ENCODE data around the gene RPLP2. TPM values are rescaled to one million over a fixed set of nuclear protein-coding genes. Genes with fewer than 3 reads are reported as not detected.
A peak's percentile ranks its signal among the peaks of the same experiment; 100 is the strongest.

RPLP2 gene
- total RNA-seq, 5 donors from 2014 or later (not counting 1 experiment from before 2014, with no cell fraction given), result 4,736 to 5,826 (median 5,260) TPM

DNA sequence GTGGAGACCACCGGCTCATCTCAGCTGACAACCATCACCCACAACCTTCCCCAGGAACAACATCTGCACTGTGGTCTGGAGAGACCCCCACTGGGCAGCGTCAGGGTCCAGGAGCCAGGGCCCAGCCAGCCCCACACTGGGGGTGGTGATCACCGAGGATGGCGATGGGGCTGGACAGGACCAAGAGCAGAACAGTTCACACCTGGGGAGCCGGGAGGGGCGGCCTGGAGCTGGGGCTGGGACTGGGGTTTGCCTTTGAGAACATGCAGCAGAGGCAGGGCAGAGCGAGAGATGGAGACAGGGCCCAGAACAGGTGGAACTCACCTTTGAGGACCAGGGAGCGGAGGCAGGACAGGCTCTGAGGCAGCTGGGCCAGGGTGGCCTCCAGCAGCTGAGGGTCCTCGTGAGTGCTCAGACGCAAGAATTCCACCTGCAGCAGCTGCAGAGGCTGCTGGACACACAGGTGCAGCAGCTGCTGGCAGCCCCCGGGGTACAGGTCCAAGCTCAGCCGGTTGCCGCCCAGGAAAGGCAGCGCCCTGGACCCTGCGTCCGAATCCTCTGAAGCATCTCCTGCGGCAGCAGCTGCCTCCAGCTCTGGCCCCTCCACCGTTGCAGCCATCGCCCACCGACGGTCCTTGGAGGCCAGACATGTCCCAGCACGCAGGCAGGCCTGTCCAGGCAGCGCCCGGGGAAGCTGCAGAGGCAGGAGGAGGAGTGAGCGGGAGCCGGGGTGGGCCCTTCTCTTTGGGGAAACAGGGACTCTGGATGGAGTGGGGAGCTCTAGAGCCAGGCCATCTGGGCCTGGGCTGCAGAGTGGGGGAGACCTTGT lies 5.8 kb upstream of the RPLP2 start:
- 67% methylated on average over 25 of the region's 26 CpGs for WGBS (ENCODE audit: insufficient coverage)
- Mint-ChIP-seq H3K27ac (peak overlapping the region; percentile 76), H3K36me3 (no peaks in the 10 kb centered on the region), H3K9me3 (no peaks in the 10 kb centered on the region), H3K27me3 (no peaks in the 10 kb centered on the region), H3K4me1 (peaks cover 12 to 23% (median 19%) of the 10 kb centered on the region in 3 donors), H3K4me3 (peak overlapping the region; percentile 76 to 89 (median 76))
- CTCF ChIA-PET, result no interaction called here
- H3K9me3 ChIP-seq, result no peaks in the 10 kb centered on the region
- peaks cover 9 to 21% of the 10 kb centered on the region in 2 donors for H3K36me3 ChIP-seq (ENCODE audit: control insufficient read depth in 2 of 2, extremely low read depth in 1 of 2, insufficient read depth in 1 of 2, low read length in 1 of 2)
- H3K27me3 ChIP-seq (replicated peaks in 1 of 2; ENCODE audit: control insufficient read depth in 2 of 2, extremely low read depth in 1 of 2, insufficient read depth in 2 of 2, low read length in 1 of 2), result no peaks in the 10 kb centered on the region
- peak overlapping the region; percentile 70 for H3K27ac ChIP-seq (ENCODE audit: low read length)
- ATAC-seq (replicated peaks in 1 of 4), result no peak
- DNase-seq, result no peak
- POLR2A ChIA-PET, result interaction anchor here in 1 of 2 donors (0.6 kb wide), 1 partner anchor 10 kb away, joined by 3 read pairs; no protein-coding TSS in a partner anchor
- peaks cover 15 to 43% of the 10 kb centered on the region in 2 experiments for H3K4me1 ChIP-seq (ENCODE audit: control insufficient read depth in 1 of 2, extremely low read depth in 1 of 2, insufficient read depth in 2 of 2, low read length in 2 of 2)
- H3K4me3 ChIP-seq (ENCODE audit: control insufficient read depth in 1 of 2, extremely low read depth in 1 of 2, low read length in 1 of 2), result peak overlapping the region; percentile 70 to 86

DNA sequence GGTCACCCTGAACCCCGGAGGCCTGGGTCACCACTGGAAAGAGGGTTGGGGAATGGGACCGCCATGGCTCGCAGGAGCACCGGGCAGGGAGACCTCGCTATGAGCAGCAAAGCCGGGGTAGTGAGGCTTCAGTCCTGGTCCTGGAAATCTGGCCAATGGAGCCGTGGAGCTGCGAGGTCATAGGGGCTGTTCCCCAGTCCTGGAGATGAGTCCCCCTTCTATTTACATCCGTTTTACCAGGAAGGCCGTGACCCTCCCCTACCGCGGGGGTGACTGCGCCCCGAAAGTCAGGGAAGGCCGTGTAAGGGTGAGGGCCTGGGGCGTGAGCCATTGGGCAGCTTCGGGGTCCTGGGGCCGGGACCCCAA lies 5.2 kb upstream of the RPLP2 start:
- Mint-ChIP-seq H3K4me1 (peaks cover 15 to 25% (median 20%) of the 10 kb centered on the region in 3 donors), H3K4me3 (peak overlapping the region; percentile 76 to 89 (median 76)), H3K27me3 (no peaks in the 10 kb centered on the region), H3K9me3 (no peaks in the 10 kb centered on the region), H3K36me3 (no peaks in the 10 kb centered on the region), H3K27ac (peak overlapping the region; percentile 76)
- ChIA-PET POLR2A (interaction anchor here in 1 of 2 donors (0.6 kb wide), 1 partner anchor 9 kb away, joined by 3 read pairs; no protein-coding TSS in a partner anchor), CTCF (no interaction called here)
- no peaks in the 10 kb centered on the region for H3K9me3 ChIP-seq
- no peaks in the 10 kb centered on the region for H3K27me3 ChIP-seq (replicated peaks in 1 of 2; ENCODE audit: control insufficient read depth in 2 of 2, extremely low read depth in 1 of 2, insufficient read depth in 2 of 2, low read length in 1 of 2)
- DNase-seq (no peak), ATAC-seq (replicated peaks in 1 of 4) (no peak)
- peak overlapping the region; percentile 70 for H3K27ac ChIP-seq (ENCODE audit: low read length)
- peaks cover 15 to 45% of the 10 kb centered on the region in 2 experiments for H3K4me1 ChIP-seq (ENCODE audit: control insufficient read depth in 1 of 2, extremely low read depth in 1 of 2, insufficient read depth in 2 of 2, low read length in 2 of 2)
- peaks cover 9 to 19% of the 10 kb centered on the region in 2 donors for H3K36me3 ChIP-seq (ENCODE audit: control insufficient read depth in 2 of 2, extremely low read depth in 1 of 2, insufficient read depth in 1 of 2, low read length in 1 of 2)
- peak overlapping the region; percentile 70 to 86 for H3K4me3 ChIP-seq (ENCODE audit: control insufficient read depth in 1 of 2, extremely low read depth in 1 of 2, low read length in 1 of 2)
- 8% methylated on average over 13 of the region's 18 CpGs for WGBS (ENCODE audit: insufficient coverage)

DNA sequence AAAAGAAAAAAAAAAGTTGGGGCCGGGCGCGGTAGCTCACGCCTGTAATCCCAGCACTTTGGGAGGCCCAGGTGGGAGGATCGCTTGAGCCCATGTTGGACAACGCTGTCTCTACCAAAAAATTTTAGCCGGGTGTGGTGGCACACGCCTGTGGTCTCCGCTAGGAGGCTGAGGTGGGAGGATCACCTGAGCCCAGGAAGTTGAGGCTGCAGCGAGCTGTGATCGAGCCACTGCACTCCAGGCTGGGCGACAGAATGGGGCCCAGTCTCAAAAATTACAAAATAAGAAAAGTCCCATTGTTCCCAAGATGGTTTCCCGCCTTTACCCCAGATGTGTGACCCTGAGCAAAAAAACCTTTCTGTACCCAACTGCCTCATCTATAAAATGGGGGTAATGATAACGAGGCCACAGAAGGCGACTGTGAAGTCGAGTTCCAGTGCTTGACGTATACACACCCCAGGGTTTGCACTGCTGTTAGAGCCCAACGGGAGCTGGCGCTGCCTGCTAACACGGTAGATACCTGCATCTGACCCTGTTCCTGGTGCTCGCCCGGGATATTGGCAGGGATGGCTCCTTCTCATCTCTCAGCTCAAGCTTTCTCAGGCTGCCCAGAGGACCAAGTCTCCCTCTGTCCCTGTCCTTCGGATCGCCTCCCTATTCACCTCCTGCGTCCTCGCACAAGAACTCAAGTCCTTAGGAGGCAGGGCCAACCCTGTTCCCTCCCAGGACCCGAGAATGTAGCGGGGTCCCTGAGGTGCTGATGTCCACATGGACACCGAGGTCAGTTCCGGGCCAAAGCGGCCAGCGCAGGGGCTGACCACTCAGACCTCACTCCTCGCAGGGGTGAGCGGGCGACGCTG lies 1.1 kb upstream of the RPLP2 start:
- Histone ChIP-seq H3K4me3 (ENCODE audit: control insufficient read depth in 1 of 2, extremely low read depth in 1 of 2, low read length in 1 of 2) (peak overlapping the region; percentile 85 to 97), H3K27ac (ENCODE audit: low read length) (peak overlapping the region; percentile 97), H3K9me3 (no peaks in the 10 kb centered on the region), H3K27me3 (replicated peaks in 1 of 2; ENCODE audit: control insufficient read depth in 2 of 2, extremely low read depth in 1 of 2, insufficient read depth in 2 of 2, low read length in 1 of 2) (no peaks in the 10 kb centered on the region), H3K4me1 (ENCODE audit: control insufficient read depth in 1 of 2, extremely low read depth in 1 of 2, insufficient read depth in 2 of 2, low read length in 2 of 2) (peaks cover 23 to 54% of the 10 kb centered on the region in 2 experiments), H3K36me3 (ENCODE audit: control insufficient read depth in 2 of 2, extremely low read depth in 1 of 2, insufficient read depth in 1 of 2, low read length in 1 of 2) (peaks cover 19 to 26% of the 10 kb centered on the region in 2 donors)
- Mint-ChIP-seq H3K36me3 (peaks cover 17% of the 10 kb centered on the region), H3K27me3 (no peaks in the 10 kb centered on the region), H3K9me3 (no peaks in the 10 kb centered on the region), H3K27ac (peak overlapping the region; percentile 94 to 99), H3K4me1 (peaks cover 40 to 46% (median 42%) of the 10 kb centered on the region in 3 donors), H3K4me3 (peak overlapping the region; percentile 89 to 91 (median 89))
- CTCF ChIA-PET, result interaction anchor here (0.5 to 1.8 kb wide), 2 partner anchors 11 to 29 kb away, joined by 4 to 6 read pairs; no protein-coding TSS in a partner anchor
- ATAC-seq (replicated peaks in 1 of 4), result peak in 2 of 4 experiments; percentile 0 to 1
- POLR2A ChIA-PET, result interaction anchor here in 1 of 2 donors (0.8 kb wide), 1 partner anchor 10 kb away, joined by 3 read pairs; the partner anchor contains the start of gene PNPLA2
- peak in 4 of 35 experiments; percentile 22 to 57 (median 34) for DNase-seq
- WGBS (ENCODE audit: insufficient coverage), result 17% methylated on average over 27 of the region's 36 CpGs

DNA sequence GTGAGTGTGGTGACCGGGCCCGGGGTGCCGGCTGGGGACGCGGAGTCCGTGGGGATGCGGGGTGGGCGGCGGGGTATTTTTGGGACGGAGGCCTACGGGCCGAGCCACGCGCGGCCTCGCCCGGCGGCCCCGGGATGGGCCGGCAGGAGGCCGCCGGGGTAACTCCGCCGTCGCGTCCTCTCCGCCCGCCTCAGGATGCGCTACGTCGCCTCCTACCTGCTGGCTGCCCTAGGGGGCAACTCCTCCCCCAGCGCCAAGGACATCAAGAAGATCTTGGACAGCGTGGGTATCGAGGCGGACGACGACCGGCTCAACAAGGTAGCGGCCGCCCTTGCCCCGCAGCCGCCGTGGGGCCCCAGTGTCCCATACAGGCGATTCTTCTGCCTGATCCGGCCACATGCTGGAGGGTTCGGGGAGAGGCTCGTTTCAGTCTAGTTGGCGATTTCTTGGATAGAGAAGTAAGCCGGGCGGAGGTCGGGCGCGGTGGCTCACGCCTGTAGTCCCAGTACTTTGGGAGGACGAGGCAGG lies 337 bp downstream of the RPLP2 start:
- peaks cover 34 to 40% (median 38%) of the 10 kb centered on the region in 3 donors for H3K4me1 Mint-ChIP-seq
- ATAC-seq (replicated peaks in 1 of 4) (peak; percentile 10 to 17 (median 16)), DNase-seq (no peak)
- Histone ChIP-seq H3K27ac (ENCODE audit: low read length) (peak overlapping the region; percentile 61), H3K36me3 (ENCODE audit: control insufficient read depth in 2 of 2, extremely low read depth in 1 of 2, insufficient read depth in 1 of 2, low read length in 1 of 2) (peaks cover 21 to 27% of the 10 kb centered on the region in 2 donors), H3K4me3 (ENCODE audit: control insufficient read depth in 1 of 2, extremely low read depth in 1 of 2, low read length in 1 of 2) (peak overlapping the region; percentile 70 to 97), H3K9me3 (no peaks in the 10 kb centered on the region), H3K4me1 (ENCODE audit: control insufficient read depth in 1 of 2, extremely low read depth in 1 of 2, insufficient read depth in 2 of 2, low read length in 2 of 2) (peaks cover 13 to 41% of the 10 kb centered on the region in 2 experiments), H3K27me3 (replicated peaks in 1 of 2; ENCODE audit: control insufficient read depth in 2 of 2, extremely low read depth in 1 of 2, insufficient read depth in 2 of 2, low read length in 1 of 2) (no peaks in the 10 kb centered on the region)
- CTCF ChIA-PET, result interaction anchor here (0.6 to 1.8 kb wide), 2 partner anchors 10 to 232 kb away, joined by 3 to 6 read pairs; no protein-coding TSS in a partner anchor
- peak overlapping the region; percentile 89 to 91 (median 89) for H3K4me3 Mint-ChIP-seq
- POLR2A ChIA-PET, result interaction anchor here (0.6 to 0.8 kb wide), 6 partner anchors 10 to 582 kb away, joined by 3 to 11 read pairs (median 3); partner anchors contain the start of gene CEND1 (in 1 of the 2)
- under 1% methylated on average over 53 of the region's 55 CpGs for WGBS (ENCODE audit: insufficient coverage)
- H3K9me3 Mint-ChIP-seq, result no peaks in the 10 kb centered on the region
- H3K27me3 Mint-ChIP-seq, result no peaks in the 10 kb centered on the region
- H3K36me3 Mint-ChIP-seq, result peaks cover 20% of the 10 kb centered on the region
- H3K27ac Mint-ChIP-seq, result peak overlapping the region; percentile 94 to 99

DNA sequence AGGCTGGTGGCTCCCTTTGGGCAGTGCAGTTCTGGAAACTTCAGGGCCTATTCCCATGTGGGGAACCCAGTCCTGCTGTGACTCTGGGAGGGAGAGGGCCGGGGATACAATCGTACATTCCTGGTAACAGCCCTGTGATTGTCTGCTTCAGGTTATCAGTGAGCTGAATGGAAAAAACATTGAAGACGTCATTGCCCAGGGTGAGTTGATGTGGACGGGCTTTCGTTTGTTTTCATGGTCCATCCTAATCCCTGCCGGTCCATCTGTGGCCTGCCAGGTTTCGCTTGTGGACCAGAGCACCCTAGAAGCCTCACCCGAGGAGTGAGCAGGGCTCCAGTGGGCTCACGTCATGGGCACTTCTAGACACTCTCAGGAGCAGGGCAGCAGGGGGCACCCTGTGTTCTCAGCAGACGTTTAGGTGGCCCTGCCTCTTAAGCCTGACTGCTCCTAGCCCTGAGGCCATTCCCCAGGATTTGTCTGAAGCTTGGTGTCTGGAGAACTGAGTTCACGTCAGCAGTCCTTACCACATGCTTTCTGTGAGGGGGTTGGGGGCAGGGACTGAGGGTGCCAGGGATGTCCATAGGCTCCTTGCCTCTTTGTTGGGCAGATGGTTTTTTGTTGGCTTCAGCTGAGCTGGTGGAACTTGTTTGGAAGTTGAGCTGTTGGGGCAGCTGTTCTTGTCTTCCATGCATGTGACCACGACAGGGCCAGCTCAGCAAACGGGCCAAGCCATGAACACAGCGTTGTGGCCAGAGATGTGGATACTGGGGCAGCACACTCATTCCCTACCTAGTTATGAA lies 1.9 kb downstream of the RPLP2 start:
- H3K4me3 Mint-ChIP-seq, result peak overlapping the region; percentile 89 to 91 (median 89)
- Histone ChIP-seq H3K4me3 (ENCODE audit: control insufficient read depth in 1 of 2, extremely low read depth in 1 of 2, low read length in 1 of 2) (peak overlapping the region in 1 of 2 donors; percentile 41), H3K27me3 (replicated peaks in 1 of 2; ENCODE audit: control insufficient read depth in 2 of 2, extremely low read depth in 1 of 2, insufficient read depth in 2 of 2, low read length in 1 of 2) (no peaks in the 10 kb centered on the region), H3K4me1 (ENCODE audit: control insufficient read depth in 1 of 2, extremely low read depth in 1 of 2, insufficient read depth in 2 of 2, low read length in 2 of 2) (peaks cover 13 to 35% of the 10 kb centered on the region in 2 experiments), H3K9me3 (no peaks in the 10 kb centered on the region), H3K27ac (ENCODE audit: low read length) (peak overlapping the region; percentile 61), H3K36me3 (ENCODE audit: control insufficient read depth in 2 of 2, extremely low read depth in 1 of 2, insufficient read depth in 1 of 2, low read length in 1 of 2) (peaks cover 21 to 27% of the 10 kb centered on the region in 2 donors)
- no peaks in the 10 kb centered on the region for H3K27me3 Mint-ChIP-seq
- CTCF ChIA-PET, result no interaction called here
- peak overlapping the region; percentile 73 to 84 for H3K27ac Mint-ChIP-seq
- H3K36me3 Mint-ChIP-seq, result peaks cover 20% of the 10 kb centered on the region
- ATAC-seq (replicated peaks in 1 of 4) (no peak), DNase-seq (no peak)
- POLR2A ChIA-PET, result no interaction called here
- 59% methylated on average over 10 of the region's 14 CpGs for WGBS (ENCODE audit: insufficient coverage)
- H3K9me3 Mint-ChIP-seq, result no peaks in the 10 kb centered on the region
- H3K4me1 Mint-ChIP-seq, result peaks cover 33 to 40% (median 38%) of the 10 kb centered on the region in 3 donors

Data from T-cell (primary cell).